ENCODE results near the gene UBAP1.
"Not testable (repeated sequence)": the region's sequence is repeated elsewhere in the genome, so short reads cannot be mapped to it uniquely, and the experiment has no call there.

The UBAP1 gene

DNA sequence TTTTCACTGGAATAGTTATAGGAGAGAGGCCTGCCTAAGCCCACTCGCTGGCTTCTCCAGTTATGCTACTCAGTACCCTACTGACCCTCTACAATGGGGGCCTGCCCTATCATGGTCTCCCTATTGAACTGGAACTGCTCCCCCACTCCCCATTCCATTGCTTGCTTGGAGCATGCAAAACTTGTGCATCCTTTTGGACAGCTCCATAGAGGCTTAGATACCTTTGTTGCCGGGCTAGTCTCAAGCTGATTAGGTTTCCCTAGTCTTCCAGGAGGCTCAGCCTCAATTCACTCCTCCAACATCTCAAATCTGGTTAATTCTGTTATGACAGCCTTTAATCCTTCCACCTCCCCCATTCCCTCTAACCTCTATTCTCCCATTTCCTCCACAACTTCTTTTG lies 110.3 kb downstream of the UBAP1 start:
- TF ChIP-seq, protein P1, sequence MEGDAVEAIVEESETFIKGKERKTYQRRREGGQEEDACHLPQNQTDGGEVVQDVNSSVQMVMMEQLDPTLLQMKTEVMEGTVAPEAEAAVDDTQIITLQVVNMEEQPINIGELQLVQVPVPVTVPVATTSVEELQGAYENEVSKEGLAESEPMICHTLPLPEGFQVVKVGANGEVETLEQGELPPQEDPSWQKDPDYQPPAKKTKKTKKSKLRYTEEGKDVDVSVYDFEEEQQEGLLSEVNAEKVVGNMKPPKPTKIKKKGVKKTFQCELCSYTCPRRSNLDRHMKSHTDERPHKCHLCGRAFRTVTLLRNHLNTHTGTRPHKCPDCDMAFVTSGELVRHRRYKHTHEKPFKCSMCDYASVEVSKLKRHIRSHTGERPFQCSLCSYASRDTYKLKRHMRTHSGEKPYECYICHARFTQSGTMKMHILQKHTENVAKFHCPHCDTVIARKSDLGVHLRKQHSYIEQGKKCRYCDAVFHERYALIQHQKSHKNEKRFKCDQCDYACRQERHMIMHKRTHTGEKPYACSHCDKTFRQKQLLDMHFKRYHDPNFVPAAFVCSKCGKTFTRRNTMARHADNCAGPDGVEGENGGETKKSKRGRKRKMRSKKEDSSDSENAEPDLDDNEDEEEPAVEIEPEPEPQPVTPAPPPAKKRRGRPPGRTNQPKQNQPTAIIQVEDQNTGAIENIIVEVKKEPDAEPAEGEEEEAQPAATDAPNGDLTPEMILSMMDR (IDR thresholded peaks at IDR 0.05): no peak
- H3K4me1 Mint-ChIP-seq: no peaks in the 10 kb centered on the region
- H3K4me3 Mint-ChIP-seq: no peak overlapping the region

DNA sequence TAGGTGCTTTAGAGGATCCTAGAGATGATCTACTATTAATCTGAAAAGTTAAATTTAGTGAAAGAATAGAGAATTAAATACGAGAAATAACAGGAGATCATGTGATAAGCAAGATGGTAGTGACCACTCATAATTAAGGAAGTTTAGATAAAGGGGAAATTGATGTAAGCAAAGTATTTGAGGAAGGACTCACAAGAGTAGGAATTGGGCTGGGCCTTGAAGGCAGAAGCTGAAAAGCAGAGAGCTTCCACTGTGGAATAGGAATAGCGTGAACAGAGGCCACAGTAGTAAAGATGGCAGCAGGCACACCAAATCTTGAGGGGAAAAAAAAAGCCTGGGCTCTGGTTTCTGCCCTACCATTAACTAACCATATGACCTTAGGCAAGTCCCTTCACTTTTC lies 112.2 kb downstream of the UBAP1 start:
- DNase-seq: no peak
- Mint-ChIP-seq H3K27me3 (ENCODE audit: low read depth, poor library complexity) (no peaks in the 10 kb centered on the region), H3K9me3 (peaks cover 5% of the 10 kb centered on the region), H3K4me1 (no peaks in the 10 kb centered on the region), H3K27ac (no peak overlapping the region), H3K4me3 (no peak overlapping the region), H3K36me3 (ENCODE audit: low read depth) (peaks cover 20% of the 10 kb centered on the region)
- TF ChIP-seq, protein P1 (IDR thresholded peaks at IDR 0.05): no peak

More for the DNA sequence above, 110.3 kb downstream of the UBAP1 start:
- Mint-ChIP-seq H3K36me3 (ENCODE audit: low read depth) (peaks cover 22% of the 10 kb centered on the region), H3K9me3 (no peaks in the 10 kb centered on the region), H3K27ac (no peak overlapping the region), H3K27me3 (ENCODE audit: low read depth, poor library complexity) (no peaks in the 10 kb centered on the region)
- DNase-seq: no peak

DNA sequence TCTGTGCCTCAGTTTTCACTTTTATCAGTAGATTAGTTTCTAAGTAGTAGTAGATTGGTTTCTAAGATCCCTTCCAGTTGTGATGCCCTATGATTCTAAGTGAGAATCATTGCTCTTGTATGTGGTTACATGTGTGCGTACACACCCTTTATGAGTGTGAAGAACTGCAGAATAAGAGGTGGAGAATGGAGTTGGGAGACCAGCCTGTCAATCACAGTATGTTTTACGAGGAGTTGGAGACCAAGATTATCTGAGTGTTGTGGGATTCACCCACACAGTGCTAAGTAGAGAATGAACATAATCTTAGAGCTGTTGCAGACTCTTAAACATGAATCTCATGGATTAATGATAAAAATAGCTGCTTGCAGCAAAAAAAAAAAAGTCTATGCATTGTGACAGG lies 112.6 kb downstream of the UBAP1 start:
- H3K4me1 Mint-ChIP-seq: no peaks in the 10 kb centered on the region
- DNase-seq: no peak

GRCh38 chr9:34292552-34292951 lies 113.7 kb downstream of the UBAP1 start:
- no peaks in the 10 kb centered on the region for H3K4me1 Mint-ChIP-seq
- TF ChIP-seq, protein P1 (IDR thresholded peaks at IDR 0.05): no peak
- H3K9me3 Mint-ChIP-seq: peaks cover 5% of the 10 kb centered on the region
- H3K36me3 Mint-ChIP-seq (ENCODE audit: low read depth): peaks cover 18% of the 10 kb centered on the region
- no peak overlapping the region for H3K27ac Mint-ChIP-seq
- DNase-seq: no peak
- H3K27me3 Mint-ChIP-seq (ENCODE audit: low read depth, poor library complexity): no peaks in the 10 kb centered on the region
- no peak overlapping the region for H3K4me3 Mint-ChIP-seq

More for the DNA sequence above, 112.6 kb downstream of the UBAP1 start:
- Mint-ChIP-seq H3K4me3 (no peak overlapping the region), H3K27ac (no peak overlapping the region), H3K27me3 (ENCODE audit: low read depth, poor library complexity) (no peaks in the 10 kb centered on the region), H3K36me3 (ENCODE audit: low read depth) (peaks cover 18% of the 10 kb centered on the region), H3K9me3 (peaks cover 5% of the 10 kb centered on the region)
- TF ChIP-seq, protein P1 (IDR thresholded peaks at IDR 0.05): no peak

DNA sequence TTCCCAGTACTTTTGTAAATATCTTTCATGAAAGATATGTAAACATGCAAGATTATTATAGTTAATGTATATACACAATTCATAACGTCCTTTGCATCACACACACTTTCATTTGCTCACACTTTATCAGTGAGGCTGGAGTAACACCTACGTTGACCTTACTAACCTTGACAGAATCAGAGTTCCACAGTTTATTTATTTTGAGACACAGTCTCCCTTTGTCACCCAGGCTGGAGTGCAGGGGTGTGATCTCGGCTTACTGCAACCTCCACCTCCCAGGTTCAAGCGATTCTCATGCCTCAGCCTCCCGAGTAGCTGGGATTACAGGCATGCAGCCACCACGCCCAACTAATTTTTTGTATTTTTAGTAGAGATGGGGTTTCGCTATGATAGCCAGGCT lies 122.2 kb downstream of the UBAP1 start:
- H3K27ac Mint-ChIP-seq; H3K27me3 Mint-ChIP-seq (ENCODE audit: low read depth, poor library complexity); H3K36me3 Mint-ChIP-seq (ENCODE audit: low read depth); H3K9me3 Mint-ChIP-seq; H3K4me1 Mint-ChIP-seq; DNase-seq; H3K4me3 Mint-ChIP-seq: not testable (repeated sequence)

Measured in nephron progenitor cell (in vitro differentiated cells).